Epithelial cell of prostate (primary cell): ENCODE results near the gene MBLAC2.

Source experiments
- DNase-seq: peaks from one replicate; pipeline ENCODE4 v3.0.0-alpha.2; 2011; ENCODE audit warnings: low read depth, low spot score
- H3K27ac ChIP-seq: fragments of 450-650 bp; 2 replicates; pipeline ENCODE4 v1.5.1; 2017; ENCODE audit warnings: mild to moderate bottlenecking

Gene MBLAC2

GRCh38 chr5:90474235-90475107 is at the start of gene MBLAC2, which contains the start of gene POLR3G:
Gene MBLAC2, minus strand, starts transcription at chr5:90474771. Its CDS starts 479 bp downstream, at chr5:90474292.
Gene POLR3G, plus strand, starts transcription at chr5:90474864. Its CDS starts 10,704 bp downstream, at chr5:90485568.
- peak within 1 kb of the TSS; percentile 58 for H3K27ac ChIP-seq
- DNase-seq, result peak; percentile 68

DNA sequence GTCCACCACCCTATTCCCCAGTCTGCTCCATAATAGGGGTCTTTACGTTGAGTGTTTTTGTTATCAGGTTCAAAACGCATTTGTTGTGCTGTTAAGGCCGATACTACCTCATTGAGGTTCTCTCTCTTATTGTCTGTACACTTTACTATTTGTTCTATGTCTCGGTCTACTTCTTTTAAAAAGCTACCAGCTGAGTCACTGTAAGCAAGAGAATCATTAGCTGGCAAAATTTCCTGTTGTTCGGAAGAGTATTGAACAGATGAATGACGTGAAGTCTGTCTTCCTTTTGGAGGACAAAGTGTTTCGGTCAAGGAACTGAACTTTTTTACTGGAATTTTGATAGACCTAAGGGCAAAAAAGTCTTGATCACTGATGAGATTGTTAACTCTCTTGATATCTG is 44.5 kb upstream of the MBLAC2 start:
- peak overlapping the region; percentile 60 for H3K27ac ChIP-seq
- DNase-seq, result no peak

DNA sequence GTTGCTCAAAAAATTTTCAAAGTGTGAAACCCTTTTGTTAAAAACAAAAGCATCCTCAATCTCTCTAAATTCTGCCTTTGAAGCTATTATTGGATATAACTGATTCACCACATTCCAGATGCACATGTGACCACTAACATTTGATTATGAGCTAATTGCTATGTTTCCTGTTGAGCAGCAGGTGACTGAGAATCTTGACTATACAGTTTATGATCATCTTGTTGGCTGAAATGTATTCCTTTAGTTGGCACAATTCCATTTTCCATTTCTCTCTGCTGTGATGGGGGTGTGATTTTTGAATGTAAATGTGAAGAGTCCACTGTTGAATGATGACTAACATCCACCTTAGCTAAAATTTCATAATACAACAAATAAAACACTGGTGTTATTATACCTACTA is 44.1 kb upstream of the MBLAC2 start:
- peak overlapping the region; percentile 60 for H3K27ac ChIP-seq
- peak; percentile 45 for DNase-seq

GRCh38 chr5:90514520-90514919 is 39.9 kb upstream of the MBLAC2 start:
- DNase-seq, result no peak
- no peak overlapping the region for H3K27ac ChIP-seq

DNA sequence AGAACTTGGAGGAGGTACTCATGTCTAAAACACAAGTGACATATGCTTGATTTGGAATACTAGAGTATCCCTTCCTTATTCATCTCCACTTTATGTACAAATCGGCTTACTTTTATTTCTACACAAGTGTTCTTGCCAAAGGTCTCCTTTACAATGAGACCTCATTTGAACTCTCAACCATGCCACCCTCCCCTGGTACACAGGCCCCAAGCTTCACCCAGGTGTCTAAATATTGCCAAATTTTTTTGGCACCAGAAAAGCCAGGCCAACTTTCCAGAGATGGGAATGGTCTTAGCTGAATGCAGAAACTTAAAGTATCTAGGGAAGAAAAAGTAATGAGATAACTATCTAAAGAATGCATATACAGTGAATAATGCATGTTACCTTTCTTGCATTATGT is 35.9 kb upstream of the MBLAC2 start:
- H3K27ac ChIP-seq, result no peak overlapping the region
- DNase-seq, result no peak

GRCh38 chr5:90506221-90506620 is 31.6 kb upstream of the MBLAC2 start:
- no peak overlapping the region for H3K27ac ChIP-seq
- DNase-seq, result no peak

DNA sequence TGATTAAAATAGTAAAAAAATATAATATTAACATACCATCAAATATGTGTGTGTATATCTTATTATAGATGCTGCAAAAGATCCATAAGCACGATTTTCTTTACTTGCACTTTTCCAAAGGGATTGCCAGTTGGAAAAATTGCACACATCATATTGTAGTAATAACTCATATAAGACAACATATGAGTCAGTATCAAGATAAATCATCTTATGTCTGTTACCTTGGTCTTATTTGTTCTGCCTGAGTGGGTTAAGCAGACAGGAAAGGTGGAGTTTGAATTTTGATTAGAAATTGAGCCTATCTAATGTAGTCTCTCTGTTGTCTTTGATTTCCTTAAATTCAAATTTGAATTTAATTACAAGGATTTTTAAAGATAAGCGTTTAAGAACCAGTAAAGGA is 30.2 kb upstream of the MBLAC2 start:
- DNase-seq, result no peak
- no peak overlapping the region for H3K27ac ChIP-seq

- H3K27ac ChIP-seq, result peak overlapping the region; percentile 6
- DNase-seq, result no peak
Measured at GRCh38 chr5:90503596-90503995, 29.0 kb upstream of the MBLAC2 start.

GRCh38 chr5:90495146-90495545 is 20.6 kb upstream of the MBLAC2 start:
- no peak for DNase-seq
- no peak overlapping the region for H3K27ac ChIP-seq

DNA sequence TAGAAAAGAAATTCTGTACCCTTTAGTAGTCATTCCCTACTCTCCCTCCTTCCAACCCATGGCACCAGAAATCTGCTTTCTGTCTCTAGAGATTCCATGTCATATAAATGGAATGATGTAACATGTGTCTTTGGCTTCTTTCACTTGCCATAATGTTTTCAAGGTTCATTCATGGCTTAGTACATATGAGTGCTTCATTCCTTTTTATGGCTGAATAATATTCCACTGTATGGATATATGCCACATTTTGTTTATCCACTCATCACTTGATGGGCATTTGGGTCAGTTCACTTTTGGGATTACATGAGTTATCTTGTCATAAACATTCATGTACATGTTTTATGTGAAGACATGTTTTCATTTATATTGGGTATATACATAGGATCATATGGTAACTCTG is 19.5 kb upstream of the MBLAC2 start:
- no peak overlapping the region for H3K27ac ChIP-seq
- no peak for DNase-seq

GRCh38 chr5:90488791-90489190 is 14.2 kb upstream of the MBLAC2 start:
- no peak overlapping the region for H3K27ac ChIP-seq
- no peak for DNase-seq

DNA sequence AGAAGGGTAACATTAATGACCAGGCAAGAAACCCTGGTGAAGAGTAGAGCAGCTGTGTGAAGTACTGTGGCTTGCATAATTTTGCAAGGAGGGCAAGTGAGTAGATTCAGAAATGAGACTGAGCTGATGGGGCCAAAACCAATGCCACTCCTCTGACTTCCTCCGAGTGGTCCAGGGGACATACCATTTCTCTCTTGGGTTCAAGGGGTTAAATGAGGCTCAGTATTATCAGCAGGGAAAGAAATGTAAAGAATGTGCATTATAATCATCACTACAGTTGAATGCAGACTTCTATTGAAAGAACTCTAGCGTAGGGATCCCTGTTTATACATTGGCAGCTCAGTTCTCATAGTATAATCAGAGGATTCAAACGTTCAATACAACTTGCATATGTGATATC is 10.0 kb upstream of the MBLAC2 start:
- no peak overlapping the region for H3K27ac ChIP-seq
- no peak for DNase-seq

- no peak overlapping the region for H3K27ac ChIP-seq
- DNase-seq, result no peak
Measured at GRCh38 chr5:90483206-90483605, 8.6 kb upstream of the MBLAC2 start.

DNA sequence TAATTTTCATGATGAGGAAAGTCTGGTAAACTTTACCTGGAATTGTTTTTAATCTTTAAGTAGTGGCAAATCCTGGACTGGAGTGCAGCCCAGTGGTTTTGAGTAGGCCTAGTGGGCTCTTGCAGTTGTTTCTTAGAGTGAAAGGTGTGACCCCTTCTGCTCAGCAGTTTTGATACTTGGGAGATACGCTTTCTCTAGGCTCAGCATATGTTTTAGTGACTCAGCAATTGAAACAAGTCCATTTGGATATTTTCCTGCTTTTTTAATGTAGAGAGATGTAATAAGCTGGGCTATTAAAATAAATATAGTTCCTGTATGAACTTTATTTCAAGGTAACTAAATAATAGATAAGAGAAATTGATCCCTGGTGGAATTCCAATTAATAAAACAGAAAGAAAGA is 6.1 kb upstream of the MBLAC2 start:
- no peak for DNase-seq
- no peak overlapping the region for H3K27ac ChIP-seq

- DNase-seq, result no peak
- no peak overlapping the region for H3K27ac ChIP-seq
Measured at GRCh38 chr5:90479611-90480385, 5.2 kb upstream of the MBLAC2 start.

DNA sequence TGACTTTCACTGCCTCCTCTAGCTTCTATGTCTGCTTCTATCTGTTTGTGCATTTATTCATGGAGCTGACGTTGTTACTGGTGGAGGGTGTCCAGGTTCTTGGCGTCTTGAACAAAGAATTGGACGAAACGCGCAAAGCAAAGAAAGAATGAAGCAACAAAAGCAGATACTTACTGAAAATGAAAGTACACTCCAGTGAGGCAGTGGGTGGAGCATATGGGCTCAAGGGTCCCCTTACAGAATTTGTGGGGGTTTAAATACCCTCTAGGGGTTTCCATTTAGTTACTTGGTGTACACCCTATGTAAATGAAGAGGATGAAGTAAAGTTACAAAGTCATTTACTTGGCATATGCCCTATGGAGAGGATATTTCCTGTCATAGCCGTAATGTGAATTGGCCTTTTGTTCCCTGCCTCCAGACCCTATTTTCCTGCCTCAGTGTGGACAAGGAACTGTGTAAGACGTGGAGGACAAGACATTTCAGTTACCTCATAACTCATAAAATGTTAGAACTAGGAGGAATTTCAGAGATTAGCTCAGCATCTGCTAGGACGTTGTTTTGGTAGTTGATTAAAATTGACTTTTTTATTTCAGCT is 3.1 kb upstream of the MBLAC2 start:
- no peak overlapping the region for H3K27ac ChIP-seq
- DNase-seq, result no peak

GRCh38 chr5:90477073-90477472 is 2.5 kb upstream of the MBLAC2 start:
- no peak for DNase-seq
- no peak overlapping the region for H3K27ac ChIP-seq

GRCh38 chr5:90476391-90476790 is 1.8 kb upstream of the MBLAC2 start:
- H3K27ac ChIP-seq, result no peak overlapping the region
- no peak for DNase-seq

- H3K27ac ChIP-seq, result no peak overlapping the region
- no peak for DNase-seq
Measured at GRCh38 chr5:90475436-90475980, 937 bp upstream of the MBLAC2 start.

- DNase-seq, result no peak
- peak overlapping the region; percentile 58 for H3K27ac ChIP-seq
Measured at GRCh38 chr5:90473396-90474234, 956 bp downstream of the MBLAC2 start.
